Ascending aorta (tissue), 2 donors: Measurements from ENCODE around the gene LUZP2. TPM values are rescaled to one million over a fixed set of nuclear protein-coding genes. Genes with fewer than 3 reads are reported as not detected.

ENCODE experiments used
- DNase-seq, 2 donors: peaks; one replicate each; pipeline ENCODE4 v3.0.0-alpha.2; 2019; ENCODE audit warnings: low spot score in 2 of 2
- H3K27ac ChIP-seq, 2 donors: fragments of 200-600 bp; sonication (generic); one replicate each; pipeline ENCODE4 v1.5.1; 2016 to 2017; ENCODE audit warnings: mild to moderate bottlenecking in 1 of 2
- H3K27me3 ChIP-seq: fragments of 200-600 bp; sonication (generic); one replicate; pipeline ENCODE4 v1.5.1; 2017
- H3K36me3 ChIP-seq, 2 donors: fragments of 200-600 bp; sonication (generic); one replicate each; pipeline ENCODE4 v1.5.1; 2016
- H3K4me1 ChIP-seq, 2 donors: fragments of 200-600 bp; sonication (generic); one replicate each; pipeline ENCODE4 v1.5.1; 2016 to 2017; ENCODE audit warnings: mild to moderate bottlenecking in 1 of 2
- H3K4me3 ChIP-seq, 2 donors: fragments of 200-600 bp; sonication (generic); one replicate each; pipeline ENCODE4 v1.5.1; 2016 to 2017; ENCODE audit warnings: mild to moderate bottlenecking in 1 of 2
- H3K9me3 ChIP-seq, 2 donors: fragments of 200-600 bp; sonication (generic); one replicate each; pipeline ENCODE4 v1.5.1; 2016
- intact Hi-C: fragments of 100-400 bp; cut with DNase I; formaldehyde crosslinking; loops from one replicate; pipeline ENCODE4 v1.15.1; 2023
- total RNA-seq: library from RNA; depleted of rRNA; stranded (reverse); fragments of >200 nt; gene quantifications from one replicate; pipeline ENCODE4 v1.1.0, GENCODE V29; 2016
- TF ChIP-seq, protein P1 (sequence below), 3 experiments: fragments of 200-600 bp in 2 of 3; fragments of 450-650 bp in 1 of 3; sonication (generic) in 2 of 3; IDR thresholded peaks; one replicate each; pipeline ENCODE4 v1.5.1; 2016 to 2019; ENCODE audit warnings: antibody characterized with exemption in 3 of 3, mild to moderate bottlenecking in 1 of 3, moderate library complexity in 1 of 3

LUZP2 gene
- total RNA-seq, 1 donor from 2014 or later = 0.11 TPM

DNA sequence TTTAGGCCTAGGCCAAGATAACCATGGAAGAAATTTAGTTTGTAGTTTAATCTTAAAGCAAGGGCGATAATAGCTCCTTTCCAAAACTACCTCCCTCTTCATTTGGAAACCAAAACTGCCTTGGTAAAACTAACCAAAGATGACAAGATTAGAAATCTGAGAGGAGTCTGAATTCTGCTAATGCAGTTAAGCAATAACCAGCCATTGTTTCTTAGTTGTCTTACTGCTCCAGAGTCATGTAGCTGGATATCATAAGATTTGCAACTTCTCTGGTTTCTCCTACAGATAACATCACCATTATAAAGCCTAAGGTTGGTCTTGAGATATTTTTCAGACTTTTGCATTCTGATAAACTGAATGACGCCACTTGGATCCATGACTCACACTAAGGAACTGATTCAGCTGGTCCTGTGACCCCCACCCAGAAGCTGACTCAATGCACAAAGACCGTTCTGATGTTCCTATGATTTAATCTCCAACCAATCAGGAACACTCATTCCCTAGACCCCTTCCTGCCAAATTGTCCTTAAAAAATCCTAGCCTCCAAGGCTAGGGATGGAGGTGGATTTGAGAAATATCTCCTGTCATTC lies 200.8 kb downstream of the LUZP2 start:
- Histone ChIP-seq H3K27me3 (no peaks in the 10 kb centered on the region), H3K4me3 (no peak overlapping the region), H3K27ac (no peak overlapping the region), H3K36me3 (no peaks in the 10 kb centered on the region), H3K9me3 (no peaks in the 10 kb centered on the region), H3K4me1 (no peaks in the 10 kb centered on the region)
- TF ChIP-seq, protein P1, sequence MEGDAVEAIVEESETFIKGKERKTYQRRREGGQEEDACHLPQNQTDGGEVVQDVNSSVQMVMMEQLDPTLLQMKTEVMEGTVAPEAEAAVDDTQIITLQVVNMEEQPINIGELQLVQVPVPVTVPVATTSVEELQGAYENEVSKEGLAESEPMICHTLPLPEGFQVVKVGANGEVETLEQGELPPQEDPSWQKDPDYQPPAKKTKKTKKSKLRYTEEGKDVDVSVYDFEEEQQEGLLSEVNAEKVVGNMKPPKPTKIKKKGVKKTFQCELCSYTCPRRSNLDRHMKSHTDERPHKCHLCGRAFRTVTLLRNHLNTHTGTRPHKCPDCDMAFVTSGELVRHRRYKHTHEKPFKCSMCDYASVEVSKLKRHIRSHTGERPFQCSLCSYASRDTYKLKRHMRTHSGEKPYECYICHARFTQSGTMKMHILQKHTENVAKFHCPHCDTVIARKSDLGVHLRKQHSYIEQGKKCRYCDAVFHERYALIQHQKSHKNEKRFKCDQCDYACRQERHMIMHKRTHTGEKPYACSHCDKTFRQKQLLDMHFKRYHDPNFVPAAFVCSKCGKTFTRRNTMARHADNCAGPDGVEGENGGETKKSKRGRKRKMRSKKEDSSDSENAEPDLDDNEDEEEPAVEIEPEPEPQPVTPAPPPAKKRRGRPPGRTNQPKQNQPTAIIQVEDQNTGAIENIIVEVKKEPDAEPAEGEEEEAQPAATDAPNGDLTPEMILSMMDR (IDR thresholded peaks at IDR 0.05) = no peak
- intact Hi-C loops = no loop called here
- no peak for DNase-seq

DNA sequence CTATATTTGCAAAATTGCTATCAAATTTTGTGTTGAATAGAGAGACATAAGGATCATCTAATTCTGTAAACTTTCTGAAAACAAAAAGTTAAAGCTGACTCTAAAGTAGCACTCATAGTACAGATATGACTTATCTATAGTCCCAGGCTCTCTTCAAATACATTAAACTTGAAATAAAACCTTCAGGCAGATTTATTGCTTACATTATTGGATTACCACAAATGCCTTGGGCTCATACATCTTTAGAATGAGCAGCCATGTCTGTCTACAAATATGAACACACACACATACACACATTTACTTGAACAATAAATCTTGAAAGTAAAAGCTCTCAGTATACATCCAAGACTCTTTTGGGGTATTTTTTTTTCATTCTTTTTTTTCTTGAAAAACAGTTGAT lies 207.9 kb downstream of the LUZP2 start:
- no peaks in the 10 kb centered on the region for H3K27me3 ChIP-seq
- H3K4me3 ChIP-seq = no peak overlapping the region
- DNase-seq = no peak
- intact Hi-C loops = no loop called here
- TF ChIP-seq, protein P1 (IDR thresholded peaks at IDR 0.05) = no peak
- H3K4me1 ChIP-seq = no peaks in the 10 kb centered on the region
- no peak overlapping the region for H3K27ac ChIP-seq
- H3K9me3 ChIP-seq = no peaks in the 10 kb centered on the region
- H3K36me3 ChIP-seq = no peaks in the 10 kb centered on the region

DNA sequence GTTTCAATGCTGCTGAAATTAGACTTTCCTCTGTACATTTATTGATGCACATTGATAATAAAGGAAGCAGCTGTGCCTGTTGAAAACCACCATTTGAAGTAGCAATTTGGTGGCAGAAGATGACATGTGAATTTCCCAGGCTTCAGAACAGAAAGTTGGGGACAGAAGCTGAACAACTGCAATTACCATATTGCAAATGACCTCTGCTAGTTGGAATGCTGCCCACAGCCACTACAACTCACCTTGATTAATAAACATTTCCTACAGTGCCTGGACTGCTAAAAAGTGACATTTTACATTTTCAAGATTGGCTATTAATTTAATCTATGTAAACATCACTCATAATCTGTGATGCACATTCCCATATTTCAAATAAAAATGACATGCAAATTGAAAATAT lies 208.6 kb downstream of the LUZP2 start:
- DNase-seq = no peak
- no peaks in the 10 kb centered on the region for H3K9me3 ChIP-seq
- no peaks in the 10 kb centered on the region for H3K27me3 ChIP-seq
- no peaks in the 10 kb centered on the region for H3K4me1 ChIP-seq
- no peak overlapping the region for H3K27ac ChIP-seq
- TF ChIP-seq, protein P1 (IDR thresholded peaks at IDR 0.05) = no peak
- no peaks in the 10 kb centered on the region for H3K36me3 ChIP-seq
- H3K4me3 ChIP-seq = no peak overlapping the region
- intact Hi-C loops = no loop called here

DNA sequence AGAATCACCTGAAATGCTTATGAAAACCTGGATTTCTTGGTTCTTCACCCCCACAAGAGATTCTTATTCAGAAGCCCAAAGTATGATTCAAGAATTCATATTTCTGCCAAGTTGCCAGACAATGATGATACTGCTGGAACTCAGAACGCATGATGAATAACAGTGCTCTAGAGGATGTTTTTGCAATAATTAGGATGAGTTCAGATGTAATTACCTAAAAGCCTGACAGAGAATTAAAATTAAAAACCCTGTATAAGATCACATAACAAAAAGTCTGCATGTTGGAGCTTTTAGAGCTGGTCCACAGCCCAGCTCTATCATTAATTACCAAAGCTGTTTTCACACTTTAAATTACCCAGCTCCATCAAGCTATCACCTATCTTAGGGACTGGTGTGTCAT lies 211.8 kb downstream of the LUZP2 start:
- intact Hi-C loops = no loop called here
- no peak for DNase-seq
- H3K36me3 ChIP-seq = no peaks in the 10 kb centered on the region
- H3K27me3 ChIP-seq = no peaks in the 10 kb centered on the region
- no peaks in the 10 kb centered on the region for H3K9me3 ChIP-seq
- H3K27ac ChIP-seq = no peak overlapping the region
- H3K4me3 ChIP-seq = no peak overlapping the region
- TF ChIP-seq, protein P1 (IDR thresholded peaks at IDR 0.05) = no peak
- no peaks in the 10 kb centered on the region for H3K4me1 ChIP-seq

DNA sequence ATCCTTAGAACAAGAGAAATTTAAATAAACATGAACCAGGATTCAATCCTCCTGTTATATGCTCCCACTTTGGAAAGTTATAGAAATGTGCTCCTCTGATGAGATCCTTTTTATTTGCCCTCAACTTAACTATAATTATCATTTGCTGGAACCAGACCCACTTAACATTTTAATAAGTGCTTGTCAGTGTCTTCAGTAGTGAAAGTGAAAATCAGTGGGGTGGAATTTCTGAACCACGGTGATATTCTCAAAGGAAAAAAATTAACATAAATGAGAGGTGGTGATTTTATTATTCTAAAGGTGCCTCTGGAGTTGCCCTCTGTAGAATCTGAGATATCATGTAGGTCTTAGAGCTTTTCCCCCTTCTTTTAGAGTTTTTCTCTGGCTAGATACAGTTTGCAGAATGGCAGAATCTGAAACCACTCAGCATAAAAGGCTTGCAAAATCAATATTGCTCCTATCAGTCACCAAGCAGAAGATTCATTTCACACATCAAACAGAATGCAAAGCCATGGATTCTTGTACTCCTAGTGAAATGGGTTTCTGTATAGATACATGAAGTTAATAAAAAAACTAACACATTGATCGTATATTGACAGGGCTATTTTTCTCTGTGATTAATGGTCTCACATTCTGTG lies 213.2 kb downstream of the LUZP2 start:
- no peak overlapping the region for H3K27ac ChIP-seq
- H3K27me3 ChIP-seq = no peaks in the 10 kb centered on the region
- H3K36me3 ChIP-seq = no peaks in the 10 kb centered on the region
- H3K4me3 ChIP-seq = no peak overlapping the region
- DNase-seq = no peak
- H3K9me3 ChIP-seq = no peaks in the 10 kb centered on the region
- TF ChIP-seq, protein P1 (IDR thresholded peaks at IDR 0.05) = no peak
- intact Hi-C loops = no loop called here
- no peaks in the 10 kb centered on the region for H3K4me1 ChIP-seq
